SK-N-MC (cell line): ENCODE measurements around the gene KDR.

Source experiments
- EZH2 ChIP-seq: fragments of 200-600 bp; sonication (generic); IDR thresholded peaks from one replicate; pipeline ENCODE4 v1.6.1; 2017; ENCODE audit warnings: antibody characterized with exemption
- POLR2AphosphoS5 ChIP-seq: IDR thresholded peaks from 2 replicates; pipeline ENCODE4 v1.6.1; 2012; ENCODE audit warnings: mild to moderate bottlenecking, low read depth, low read length, borderline replicate concordance

GRCh38 chr4:55133951-55134350 is 8.6 kb upstream of the KDR start:
- no peak for TF ChIP-seq EZH2
- TF ChIP-seq POLR2AphosphoS5: no peak
